ENCODE data around the gene INCA1. TPM values are rescaled to one million over a fixed set of nuclear protein-coding genes. Genes with fewer than 3 reads are reported as not detected.

Gene INCA1
- total and polyA plus RNA-seq, 2 of the 13 experiments (the other 11 are each of a cell fraction or from before 2014, with no cell fraction given) = 0.93 to 2.6 TPM

GRCh38 chr17:4948931-4949320 is 48.4 kb downstream of the INCA1 start (continued):
- TF ChIP-seq, protein P1, sequence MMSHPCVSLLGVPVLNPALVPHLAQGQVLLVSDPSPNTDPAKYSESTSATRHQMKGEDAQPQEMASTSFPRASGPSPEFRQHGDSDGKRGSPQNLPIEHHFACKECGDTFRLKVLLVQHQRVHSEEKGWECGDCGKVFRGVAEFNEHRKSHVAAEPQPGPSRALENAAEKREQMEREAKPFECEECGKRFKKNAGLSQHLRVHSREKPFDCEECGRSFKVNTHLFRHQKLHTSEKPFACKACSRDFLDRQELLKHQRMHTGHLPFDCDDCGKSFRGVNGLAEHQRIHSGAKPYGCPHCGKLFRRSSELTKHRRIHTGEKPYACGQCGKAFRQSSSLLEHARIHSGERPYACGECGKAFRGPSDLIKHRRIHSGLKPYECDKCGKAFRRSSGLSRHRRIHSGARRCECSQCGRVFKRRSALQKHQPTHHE (CRISPR knock-in tag; IDR thresholded peaks at IDR 0.05; ENCODE audit: borderline replicate concordance) = no peak
- no peak for TF ChIP-seq HNRNPH1 (optimal IDR thresholded peaks at IDR 0.05; ENCODE audit: low read depth, low read length)
- TF ChIP-seq ZNF251 (CRISPR knock-in tag; IDR thresholded peaks at IDR 0.05) = no peak
- TF ChIP-seq ZNF775 (CRISPR knock-in tag; IDR thresholded peaks at IDR 0.05; ENCODE audit: borderline replicate concordance) = no peak
- no peak for TF ChIP-seq CHD2 (IDR thresholded peaks at IDR 0.05; ENCODE audit: low read depth, low read length)
- peak; percentile 50 to 64; a peak in 3 of 4 replicates for TF ChIP-seq POLR2A (IDR thresholded peaks at IDR 0.05; ENCODE audit: insufficient read depth in 1 of 2, low read depth in 2 of 2, low read length in 2 of 2)
- no peak for TF ChIP-seq RARA (CRISPR knock-in tag; IDR thresholded peaks at IDR 0.05)
- no peak for TF ChIP-seq SMARCE1 (IDR thresholded peaks at IDR 0.05; ENCODE audit: borderline replicate concordance)
- no peak for TF ChIP-seq HOXA7 (CRISPR knock-in tag; IDR thresholded peaks at IDR 0.05)
- TF ChIP-seq JUND (CRISPR knock-in tag; IDR thresholded peaks at IDR 0.05) = no peak
- TF ChIP-seq TFDP1 (CRISPR knock-in tag; IDR thresholded peaks at IDR 0.05; ENCODE audit: borderline replicate concordance) = peak; percentile 37; the same call in 1 of the 2 replicates
- TF ChIP-seq BHLHE40 (IDR thresholded peaks at IDR 0.05; ENCODE audit: low read length) = 0 out of 2 replicates have a peak, but pooled peaks have one; percentile 16
- TF ChIP-seq NFYB (CRISPR knock-in tag; IDR thresholded peaks at IDR 0.05) = no peak
- no peak for TF ChIP-seq ZNF138 (CRISPR knock-in tag; IDR thresholded peaks at IDR 0.05; ENCODE audit: low read depth)
- TF ChIP-seq, protein P2, sequence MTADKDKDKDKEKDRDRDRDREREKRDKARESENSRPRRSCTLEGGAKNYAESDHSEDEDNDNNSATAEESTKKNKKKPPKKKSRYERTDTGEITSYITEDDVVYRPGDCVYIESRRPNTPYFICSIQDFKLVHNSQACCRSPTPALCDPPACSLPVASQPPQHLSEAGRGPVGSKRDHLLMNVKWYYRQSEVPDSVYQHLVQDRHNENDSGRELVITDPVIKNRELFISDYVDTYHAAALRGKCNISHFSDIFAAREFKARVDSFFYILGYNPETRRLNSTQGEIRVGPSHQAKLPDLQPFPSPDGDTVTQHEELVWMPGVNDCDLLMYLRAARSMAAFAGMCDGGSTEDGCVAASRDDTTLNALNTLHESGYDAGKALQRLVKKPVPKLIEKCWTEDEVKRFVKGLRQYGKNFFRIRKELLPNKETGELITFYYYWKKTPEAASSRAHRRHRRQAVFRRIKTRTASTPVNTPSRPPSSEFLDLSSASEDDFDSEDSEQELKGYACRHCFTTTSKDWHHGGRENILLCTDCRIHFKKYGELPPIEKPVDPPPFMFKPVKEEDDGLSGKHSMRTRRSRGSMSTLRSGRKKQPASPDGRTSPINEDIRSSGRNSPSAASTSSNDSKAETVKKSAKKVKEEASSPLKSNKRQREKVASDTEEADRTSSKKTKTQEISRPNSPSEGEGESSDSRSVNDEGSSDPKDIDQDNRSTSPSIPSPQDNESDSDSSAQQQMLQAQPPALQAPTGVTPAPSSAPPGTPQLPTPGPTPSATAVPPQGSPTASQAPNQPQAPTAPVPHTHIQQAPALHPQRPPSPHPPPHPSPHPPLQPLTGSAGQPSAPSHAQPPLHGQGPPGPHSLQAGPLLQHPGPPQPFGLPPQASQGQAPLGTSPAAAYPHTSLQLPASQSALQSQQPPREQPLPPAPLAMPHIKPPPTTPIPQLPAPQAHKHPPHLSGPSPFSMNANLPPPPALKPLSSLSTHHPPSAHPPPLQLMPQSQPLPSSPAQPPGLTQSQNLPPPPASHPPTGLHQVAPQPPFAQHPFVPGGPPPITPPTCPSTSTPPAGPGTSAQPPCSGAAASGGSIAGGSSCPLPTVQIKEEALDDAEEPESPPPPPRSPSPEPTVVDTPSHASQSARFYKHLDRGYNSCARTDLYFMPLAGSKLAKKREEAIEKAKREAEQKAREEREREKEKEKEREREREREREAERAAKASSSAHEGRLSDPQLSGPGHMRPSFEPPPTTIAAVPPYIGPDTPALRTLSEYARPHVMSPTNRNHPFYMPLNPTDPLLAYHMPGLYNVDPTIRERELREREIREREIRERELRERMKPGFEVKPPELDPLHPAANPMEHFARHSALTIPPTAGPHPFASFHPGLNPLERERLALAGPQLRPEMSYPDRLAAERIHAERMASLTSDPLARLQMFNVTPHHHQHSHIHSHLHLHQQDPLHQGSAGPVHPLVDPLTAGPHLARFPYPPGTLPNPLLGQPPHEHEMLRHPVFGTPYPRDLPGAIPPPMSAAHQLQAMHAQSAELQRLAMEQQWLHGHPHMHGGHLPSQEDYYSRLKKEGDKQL (CRISPR knock-in tag; IDR thresholded peaks at IDR 0.05; ENCODE audit: low read depth) = no peak
- TF ChIP-seq ZNF781 (CRISPR knock-in tag; IDR thresholded peaks at IDR 0.05; ENCODE audit: borderline replicate concordance, not compliant biosample characterization) = no peak
- no peak for TF ChIP-seq SRSF4 (IDR thresholded peaks at IDR 0.05; ENCODE audit: low read depth, low read length, poor library complexity, severe bottlenecking)
- no peak for TF ChIP-seq TAF15 (IDR thresholded peaks at IDR 0.05; ENCODE audit: low read depth, low read length, poor library complexity, severe bottlenecking)
- TF ChIP-seq PRPF4 (IDR thresholded peaks at IDR 0.05; ENCODE audit: low read depth, low read length, poor library complexity, severe bottlenecking) = no peak
- TF ChIP-seq, protein P3, sequence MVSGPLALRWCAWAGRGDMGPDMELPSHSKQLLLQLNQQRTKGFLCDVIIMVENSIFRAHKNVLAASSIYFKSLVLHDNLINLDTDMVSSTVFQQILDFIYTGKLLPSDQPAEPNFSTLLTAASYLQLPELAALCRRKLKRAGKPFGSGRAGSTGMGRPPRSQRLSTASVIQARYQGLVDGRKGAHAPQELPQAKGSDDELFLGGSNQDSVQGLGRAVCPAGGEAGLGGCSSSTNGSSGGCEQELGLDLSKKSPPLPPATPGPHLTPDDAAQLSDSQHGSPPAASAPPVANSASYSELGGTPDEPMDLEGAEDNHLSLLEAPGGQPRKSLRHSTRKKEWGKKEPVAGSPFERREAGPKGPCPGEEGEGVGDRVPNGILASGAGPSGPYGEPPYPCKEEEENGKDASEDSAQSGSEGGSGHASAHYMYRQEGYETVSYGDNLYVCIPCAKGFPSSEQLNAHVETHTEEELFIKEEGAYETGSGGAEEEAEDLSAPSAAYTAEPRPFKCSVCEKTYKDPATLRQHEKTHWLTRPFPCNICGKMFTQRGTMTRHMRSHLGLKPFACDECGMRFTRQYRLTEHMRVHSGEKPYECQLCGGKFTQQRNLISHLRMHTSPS (CRISPR knock-in tag; IDR thresholded peaks at IDR 0.05; ENCODE audit: low read depth) = no peak
- TF ChIP-seq, protein P4, sequence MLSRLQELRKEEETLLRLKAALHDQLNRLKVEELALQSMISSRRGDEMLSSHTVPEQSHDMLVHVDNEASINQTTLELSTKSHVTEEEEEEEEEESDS (CRISPR knock-in tag; IDR thresholded peaks at IDR 0.05; ENCODE audit: borderline replicate concordance) = no peak
- TF ChIP-seq ZFP36L2 (CRISPR knock-in tag; IDR thresholded peaks at IDR 0.05) = no peak

All from HepG2 (cell line).